Measurements from ENCODE around the gene CDK12.

DNA sequence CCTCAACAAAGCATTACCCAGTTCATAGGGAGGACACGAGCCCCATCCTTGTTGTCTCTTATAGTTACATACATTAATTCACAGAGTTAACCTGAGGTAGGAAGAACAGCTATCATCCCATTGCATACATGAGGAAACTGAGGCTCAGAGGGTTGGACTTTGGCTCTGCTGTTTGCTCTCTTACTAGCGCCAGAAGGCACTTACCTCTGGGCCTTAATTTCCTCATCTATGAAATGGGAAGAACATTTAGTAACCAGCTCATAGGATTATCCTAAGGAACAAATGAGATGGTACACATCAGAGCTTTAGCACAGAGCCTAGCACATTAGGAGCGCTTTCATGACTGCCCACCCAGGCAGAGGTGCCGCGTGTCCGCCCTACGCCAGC is 118.8 kb downstream of the CDK12 start:
- TF ChIP-seq, protein P1, sequence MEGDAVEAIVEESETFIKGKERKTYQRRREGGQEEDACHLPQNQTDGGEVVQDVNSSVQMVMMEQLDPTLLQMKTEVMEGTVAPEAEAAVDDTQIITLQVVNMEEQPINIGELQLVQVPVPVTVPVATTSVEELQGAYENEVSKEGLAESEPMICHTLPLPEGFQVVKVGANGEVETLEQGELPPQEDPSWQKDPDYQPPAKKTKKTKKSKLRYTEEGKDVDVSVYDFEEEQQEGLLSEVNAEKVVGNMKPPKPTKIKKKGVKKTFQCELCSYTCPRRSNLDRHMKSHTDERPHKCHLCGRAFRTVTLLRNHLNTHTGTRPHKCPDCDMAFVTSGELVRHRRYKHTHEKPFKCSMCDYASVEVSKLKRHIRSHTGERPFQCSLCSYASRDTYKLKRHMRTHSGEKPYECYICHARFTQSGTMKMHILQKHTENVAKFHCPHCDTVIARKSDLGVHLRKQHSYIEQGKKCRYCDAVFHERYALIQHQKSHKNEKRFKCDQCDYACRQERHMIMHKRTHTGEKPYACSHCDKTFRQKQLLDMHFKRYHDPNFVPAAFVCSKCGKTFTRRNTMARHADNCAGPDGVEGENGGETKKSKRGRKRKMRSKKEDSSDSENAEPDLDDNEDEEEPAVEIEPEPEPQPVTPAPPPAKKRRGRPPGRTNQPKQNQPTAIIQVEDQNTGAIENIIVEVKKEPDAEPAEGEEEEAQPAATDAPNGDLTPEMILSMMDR (IDR thresholded peaks at IDR 0.05) = no peak
- no peak for TF ChIP-seq POLR2A (IDR thresholded peaks at IDR 0.05)

All from adrenal gland (tissue), 5 donors.